Keratinocyte (primary cell): Measurements from ENCODE around the gene SMCO1. TPM values are rescaled to one million over a fixed set of nuclear protein-coding genes. Genes with fewer than 3 reads are reported as not detected.
"Not testable (repeated sequence)": the region's sequence is repeated elsewhere in the genome, so short reads cannot be mapped to it uniquely, and the experiment has no call there.

ENCODE experiments used
- DNase-seq: peaks from one replicate; pipeline ENCODE4 v3.0.0-alpha.2; 2011; ENCODE audit warnings: low read depth, missing footprints, low spot score
- FAIRE-seq: peaks from 2 replicates; lab custom pipeline; 2011; peaks lifted over from hg19 to GRCh38; lab: Jason Lieb, UNC
- H2AFZ ChIP-seq: 2 replicates; pipeline ENCODE4 v1.6.0; 2012; ENCODE audit warnings: low read length, control low read depth, inconsistent platforms; ENCODE audit not compliant: control insufficient read depth
- H3K27ac ChIP-seq: 2 replicates; pipeline ENCODE4 v1.5.1; 2011; ENCODE audit warnings: low read length; ENCODE audit not compliant: control insufficient read depth, insufficient read depth
- H3K27me3 ChIP-seq: 3 replicates; pipeline ENCODE4 v1.6.0; 2011; ENCODE audit warnings: low read length; ENCODE audit not compliant: control insufficient read depth, insufficient read depth; ENCODE audit errors: extremely low read depth
- H3K36me3 ChIP-seq, 2 experiments: 2 replicates in 1 of 2; 3 replicates in 1 of 2; pipeline ENCODE4 v1.5.1; 2011; ENCODE audit warnings: low read length in 2 of 2, mild to moderate bottlenecking in 1 of 2; ENCODE audit not compliant: control insufficient read depth in 2 of 2, insufficient read depth in 2 of 2; ENCODE audit errors: extremely low read depth in 1 of 2
- H3K4me1 ChIP-seq: 3 replicates; pipeline ENCODE4 v1.5.1; 2011; ENCODE audit warnings: low read length; ENCODE audit not compliant: control insufficient read depth, insufficient read depth; ENCODE audit errors: extremely low read depth
- H3K4me2 ChIP-seq: 3 replicates; pipeline ENCODE4 v1.6.0; 2011; ENCODE audit warnings: low read depth, low read length; ENCODE audit not compliant: control insufficient read depth, insufficient read depth; ENCODE audit errors: extremely low read depth
- H3K4me3 ChIP-seq, 3 experiments: fragments of 200-600 bp in 1 of 3; sonication (generic) in 1 of 3; 2 replicates in 2 of 3; 3 replicates in 1 of 3; pipeline ENCODE4 v1.5.1; 2011 to 2016; ENCODE audit warnings: low read length in 3 of 3, mild to moderate bottlenecking in 3 of 3, control low read depth in 2 of 3, inconsistent platforms in 1 of 3, low read depth in 1 of 3, mixed read lengths in 1 of 3, mixed run types in 1 of 3, moderate library complexity in 1 of 3; ENCODE audit not compliant: control insufficient read depth in 2 of 3, insufficient read depth in 2 of 3; ENCODE audit errors: extremely low read depth in 1 of 3
- H3K79me2 ChIP-seq: 2 replicates; pipeline ENCODE4 v1.6.0; 2012; ENCODE audit warnings: low read length; ENCODE audit not compliant: control insufficient read depth, insufficient read depth
- H3K9ac ChIP-seq: 3 replicates; pipeline ENCODE4 v1.6.0; 2011; ENCODE audit warnings: low read length; ENCODE audit not compliant: control insufficient read depth, insufficient read depth; ENCODE audit errors: extremely low read depth
- H3K9me1 ChIP-seq: 3 replicates; pipeline ENCODE4 v1.6.0; 2011; ENCODE audit warnings: low read length; ENCODE audit not compliant: control insufficient read depth, insufficient read depth; ENCODE audit errors: extremely low read depth
- H3K9me3 ChIP-seq: 2 replicates; pipeline ENCODE4 v1.5.1; 2012; ENCODE audit warnings: low read depth, low read length; ENCODE audit not compliant: control insufficient read depth
- H4K20me1 ChIP-seq: 3 replicates; pipeline ENCODE4 v1.6.0; 2011; ENCODE audit warnings: low read length; ENCODE audit not compliant: control insufficient read depth, insufficient read depth; ENCODE audit errors: extremely low read depth
- EZH2 ChIP-seq: IDR thresholded peaks from one replicate; pipeline ENCODE4 v1.6.1; 2012; ENCODE audit warnings: inconsistent platforms, mild to moderate bottlenecking, low read length, moderate library complexity
- dilution Hi-C: fragments of 300-500 bp; cut with MboI; formaldehyde crosslinking; loops from one replicate; pipeline ENCODE4 v1.7.0; 2020; ENCODE audit warnings: low sequenced_read_pairs; ENCODE audit not compliant: extremely low pct_ligation_motif_present
- polyA plus RNA-seq, 5 experiments: library from polyadenylated mRNA; depleted of rRNA in 3 of 5; stranded (reverse) in 3 of 5; stranded (forward) in 1 of 5; unstranded in 1 of 5; fragments of >200 nt; gene quantifications; 1 replicate in 1 of 5; 2 replicates in 3 of 5; 3 replicates in 1 of 5; pipeline versions ENCODE4 v1.2.1 to v1.2.3, GENCODE V29; 2011 to 2012; ENCODE audit warnings: missing spikeins in 2 of 5, low read depth in 1 of 5, low replicate concordance in 1 of 5
- TF ChIP-seq, protein P1 (sequence below), 3 experiments: IDR thresholded peaks in 1 of 3; conservative IDR thresholded peaks in 1 of 3; optimal IDR thresholded peaks in 1 of 3; 2 replicates in 2 of 3; 3 replicates in 1 of 3; pipeline versions ENCODE3 to v1.5.1; 2011; ENCODE audit warnings: low read length in 3 of 3, mild to moderate bottlenecking in 3 of 3, moderate library complexity in 2 of 3, control low read depth in 1 of 3, inconsistent platforms in 1 of 3; ENCODE audit not compliant: insufficient read depth in 2 of 3; ENCODE audit errors: extremely low read depth in 1 of 3

The SMCO1 gene
- polyA plus RNA-seq, 1 donor (not counting 4 experiments of a cell fraction or from before 2014, with no cell fraction given): not detected

DNA sequence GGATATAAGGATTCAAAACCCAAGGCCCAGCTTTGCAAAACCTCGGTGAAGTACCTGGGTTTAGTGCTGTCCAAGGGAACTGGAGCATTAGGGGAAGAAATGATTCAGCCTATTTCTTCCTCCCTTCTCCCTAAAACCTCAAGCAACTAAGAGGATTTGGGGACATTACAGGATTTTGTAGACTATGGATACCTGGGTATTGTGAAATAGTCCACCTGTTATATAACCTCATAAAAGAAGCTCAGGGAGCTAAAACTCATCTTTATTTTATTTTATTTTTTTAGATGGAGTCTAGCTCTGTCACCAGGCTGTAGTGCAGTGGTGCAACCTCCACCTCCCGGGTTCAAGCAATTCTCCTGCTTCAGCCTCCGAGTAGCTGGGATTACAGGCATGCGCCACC lies 8.7 kb upstream of the SMCO1 start:
- Histone ChIP-seq H3K27ac (no peak overlapping the region), H3K36me3 (no peaks in the 10 kb centered on the region), H3K4me2 (no peak overlapping the region), H3K79me2 (no peaks in the 10 kb centered on the region), H3K9me3 (peaks cover 6% of the 10 kb centered on the region), H3K4me1 (peaks cover 4% of the 10 kb centered on the region), H3K9me1 (no peaks in the 10 kb centered on the region), H3K27me3 (no peaks in the 10 kb centered on the region), H4K20me1 (no peaks in the 10 kb centered on the region), H3K9ac (no peak overlapping the region), H2AFZ (no peak overlapping the region), H3K4me3 (no peak overlapping the region)
- FAIRE-seq (no peak), DNase-seq (no peak)
- dilution Hi-C loops: loop anchor here (25.0 kb wide), 1 partner anchor 262 kb away; no protein-coding TSS in a partner anchor
- TF ChIP-seq, protein P1, sequence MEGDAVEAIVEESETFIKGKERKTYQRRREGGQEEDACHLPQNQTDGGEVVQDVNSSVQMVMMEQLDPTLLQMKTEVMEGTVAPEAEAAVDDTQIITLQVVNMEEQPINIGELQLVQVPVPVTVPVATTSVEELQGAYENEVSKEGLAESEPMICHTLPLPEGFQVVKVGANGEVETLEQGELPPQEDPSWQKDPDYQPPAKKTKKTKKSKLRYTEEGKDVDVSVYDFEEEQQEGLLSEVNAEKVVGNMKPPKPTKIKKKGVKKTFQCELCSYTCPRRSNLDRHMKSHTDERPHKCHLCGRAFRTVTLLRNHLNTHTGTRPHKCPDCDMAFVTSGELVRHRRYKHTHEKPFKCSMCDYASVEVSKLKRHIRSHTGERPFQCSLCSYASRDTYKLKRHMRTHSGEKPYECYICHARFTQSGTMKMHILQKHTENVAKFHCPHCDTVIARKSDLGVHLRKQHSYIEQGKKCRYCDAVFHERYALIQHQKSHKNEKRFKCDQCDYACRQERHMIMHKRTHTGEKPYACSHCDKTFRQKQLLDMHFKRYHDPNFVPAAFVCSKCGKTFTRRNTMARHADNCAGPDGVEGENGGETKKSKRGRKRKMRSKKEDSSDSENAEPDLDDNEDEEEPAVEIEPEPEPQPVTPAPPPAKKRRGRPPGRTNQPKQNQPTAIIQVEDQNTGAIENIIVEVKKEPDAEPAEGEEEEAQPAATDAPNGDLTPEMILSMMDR (optimal IDR thresholded peaks at IDR 0.05 in 1 of 3, IDR thresholded peaks at IDR 0.05 in 1 of 3, conservative IDR thresholded peaks at IDR 0.05 in 1 of 3; ENCODE audit: extremely low read depth in 1 of 3, insufficient read depth in 2 of 3, low read length in 3 of 3): no peak
- no peak for TF ChIP-seq EZH2

DNA sequence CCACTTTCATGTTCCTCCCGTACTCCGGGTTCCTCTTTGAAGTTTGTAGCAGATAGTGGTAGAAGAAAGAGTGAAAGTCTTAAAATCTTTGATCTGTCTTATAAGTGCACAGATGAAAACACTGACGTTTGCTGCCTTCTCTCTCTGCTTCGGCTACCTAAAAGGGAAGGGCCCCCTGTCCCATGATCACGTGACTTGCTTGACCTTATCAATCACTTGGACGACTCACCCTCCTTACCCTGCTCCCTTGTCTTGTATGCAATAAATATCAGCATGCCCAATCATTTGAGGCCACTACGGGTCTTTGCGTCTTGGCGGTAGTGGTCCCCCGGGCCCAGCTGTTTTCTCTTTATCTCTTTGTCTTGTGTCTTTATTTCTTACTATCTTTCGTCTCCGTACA lies 6.1 kb upstream of the SMCO1 start:
- not testable (repeated sequence) for H3K79me2 ChIP-seq, H3K9ac ChIP-seq, H3K9me3 ChIP-seq, H3K36me3 ChIP-seq, H3K9me1 ChIP-seq, DNase-seq, FAIRE-seq, H3K4me1 ChIP-seq, H4K20me1 ChIP-seq, H2AFZ ChIP-seq, H3K4me3 ChIP-seq, H3K27ac ChIP-seq, H3K27me3 ChIP-seq, H3K4me2 ChIP-seq
- dilution Hi-C loops: loop anchor here (25.0 kb wide), 1 partner anchor 259 kb away; no protein-coding TSS in a partner anchor

DNA sequence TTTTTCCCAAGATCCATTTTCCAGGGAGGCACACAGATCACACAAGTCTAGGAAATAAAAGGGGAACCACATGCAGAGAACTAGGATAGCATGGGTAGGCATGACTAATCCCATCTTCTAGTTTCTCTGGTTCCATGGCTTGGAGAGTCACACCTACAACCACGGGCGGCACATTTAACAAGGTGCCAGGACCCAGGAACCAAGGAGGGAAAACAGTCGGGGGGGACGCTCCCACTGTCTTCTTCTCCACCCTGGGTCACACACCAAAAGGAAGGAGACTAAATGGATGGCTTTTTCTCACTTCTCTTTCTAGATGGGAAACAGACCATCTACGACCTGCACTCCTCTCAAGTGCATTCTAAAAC lies 4.6 kb upstream of the SMCO1 start:
- DNase-seq (no peak), FAIRE-seq (no peak)
- dilution Hi-C loops: loop anchor here (25.0 kb wide), 1 partner anchor 257 kb away; no protein-coding TSS in a partner anchor
- H3K9me3 ChIP-seq: peaks cover 9% of the 10 kb centered on the region
- H3K9me1 ChIP-seq: no peaks in the 10 kb centered on the region
- H3K27me3 ChIP-seq: no peaks in the 10 kb centered on the region
- no peaks in the 10 kb centered on the region for H3K36me3 ChIP-seq
- no peak overlapping the region for H3K4me2 ChIP-seq
- H2AFZ ChIP-seq: no peak overlapping the region
- H4K20me1 ChIP-seq: no peaks in the 10 kb centered on the region
- H3K9ac ChIP-seq: no peak overlapping the region
- no peak for TF ChIP-seq EZH2
- TF ChIP-seq, protein P1 (optimal IDR thresholded peaks at IDR 0.05 in 1 of 3, IDR thresholded peaks at IDR 0.05 in 1 of 3, conservative IDR thresholded peaks at IDR 0.05 in 1 of 3; ENCODE audit: extremely low read depth in 1 of 3, insufficient read depth in 2 of 3, low read length in 3 of 3): no peak
- no peak overlapping the region for H3K4me3 ChIP-seq
- H3K79me2 ChIP-seq: no peaks in the 10 kb centered on the region
- H3K4me1 ChIP-seq: no peaks in the 10 kb centered on the region
- no peak overlapping the region for H3K27ac ChIP-seq
